GF-D8 (cell line): ENCODE measurements around the gene GRHL1.

Experiments
- DNase-seq: peaks from one replicate; lab custom pipeline; 2025; lab: John Stamatoyannopoulos, UW

The GRHL1 gene

GRCh38 chr2:9994462-9994861 lies 43.0 kb downstream of the GRHL1 start:
- DNase-seq: no peak

- no peak for DNase-seq
Measured at GRCh38 chr2:9995059-9995458, 43.6 kb downstream of the GRHL1 start.

GRCh38 chr2:9996321-9996720 lies 44.8 kb downstream of the GRHL1 start:
- DNase-seq: no peak

- no peak for DNase-seq
Measured at GRCh38 chr2:9997936-9998335, 46.4 kb downstream of the GRHL1 start.

- no peak for DNase-seq
Measured at GRCh38 chr2:9998916-9999654, 47.6 kb downstream of the GRHL1 start.

GRCh38 chr2:9999693-10000092 lies 48.2 kb downstream of the GRHL1 start:
- no peak for DNase-seq

GRCh38 chr2:10000541-10000940 lies 49.0 kb downstream of the GRHL1 start:
- no peak for DNase-seq

- DNase-seq: no peak
Measured at GRCh38 chr2:10001586-10001985, 50.1 kb downstream of the GRHL1 start.

- DNase-seq: no peak
Measured at GRCh38 chr2:10002109-10002508, 50.6 kb downstream of the GRHL1 start.

- DNase-seq: no peak
Measured at GRCh38 chr2:10002681-10003080, 51.2 kb downstream of the GRHL1 start.

- DNase-seq: no peak
Measured at GRCh38 chr2:10003206-10004125, 52.0 kb downstream of the GRHL1 start.

GRCh38 chr2:10004401-10004800 lies 52.9 kb downstream of the GRHL1 start:
- DNase-seq: no peak

GRCh38 chr2:10004836-10005235 lies 53.3 kb downstream of the GRHL1 start:
- no peak for DNase-seq

- no peak for DNase-seq
Measured at GRCh38 chr2:10005461-10006235, 54.2 kb downstream of the GRHL1 start.

- no peak for DNase-seq
Measured at GRCh38 chr2:10006236-10007161, 55.0 kb downstream of the GRHL1 start.

GRCh38 chr2:10007435-10007834 lies 55.9 kb downstream of the GRHL1 start:
- no peak for DNase-seq

GRCh38 chr2:10007921-10008808 lies 56.7 kb downstream of the GRHL1 start:
- no peak for DNase-seq

- DNase-seq: no peak
Measured at GRCh38 chr2:10008809-10009176, 57.3 kb downstream of the GRHL1 start.

GRCh38 chr2:10009271-10009810 lies 57.8 kb downstream of the GRHL1 start:
- DNase-seq: no peak
